Upper lobe of left lung (tissue), 4 donors: Measurements from ENCODE around the gene MESD.
"Not testable (repeated sequence)": the region's sequence is repeated elsewhere in the genome, so short reads cannot be mapped to it uniquely, and the experiment has no call there.

Experiments
- CTCF ChIP-seq, 6 experiments: fragments of 450-650 bp in 4 of 6; fragments of 200-600 bp in 2 of 6; sonication (generic) in 2 of 6; IDR thresholded peaks; one replicate each; pipeline ENCODE4 v1.5.1; 2016 to 2019; ENCODE audit warnings: antibody characterized with exemption in 6 of 6
- EP300 ChIP-seq, 4 donors: sonication (generic); formaldehyde crosslinking; IDR thresholded peaks; one replicate each; pipeline ENCODE4 v1.5.1; 2017; ENCODE audit warnings: antibody characterized with exemption in 4 of 4, control low read depth in 2 of 4
- POLR2A ChIP-seq, 4 donors: fragments of 450-650 bp; IDR thresholded peaks; one replicate each; pipeline ENCODE4 v1.5.1; 2016 to 2017; ENCODE audit warnings: antibody characterized with exemption in 4 of 4, mild to moderate bottlenecking in 2 of 4

GRCh38 chr15:80955571-80956452 lies 33.8 kb downstream of the MESD start:
- TF ChIP-seq CTCF, POLR2A, EP300 (IDR thresholded peaks at IDR 0.05): not testable (repeated sequence)
